Prostate gland (tissue), 2 donors: Measurements from ENCODE around the gene AIMP1.

Source experiments
- POLR2A ChIP-seq: fragments of 450-650 bp; IDR thresholded peaks from one replicate; pipeline ENCODE4 v1.6.1; 2016; ENCODE audit warnings: antibody characterized with exemption, mild to moderate bottlenecking
- TF ChIP-seq, protein P1 (sequence below), 4 experiments: fragments of 200-600 bp in 2 of 4; fragments of 450-650 bp in 2 of 4; sonication (generic) in 2 of 4; IDR thresholded peaks; 1 replicate in 3 of 4; 2 replicates in 1 of 4; pipeline ENCODE4 v1.5.1; 2016 to 2019; ENCODE audit warnings: antibody characterized with exemption in 4 of 4, mild to moderate bottlenecking in 2 of 4, moderate library complexity in 2 of 4

DNA sequence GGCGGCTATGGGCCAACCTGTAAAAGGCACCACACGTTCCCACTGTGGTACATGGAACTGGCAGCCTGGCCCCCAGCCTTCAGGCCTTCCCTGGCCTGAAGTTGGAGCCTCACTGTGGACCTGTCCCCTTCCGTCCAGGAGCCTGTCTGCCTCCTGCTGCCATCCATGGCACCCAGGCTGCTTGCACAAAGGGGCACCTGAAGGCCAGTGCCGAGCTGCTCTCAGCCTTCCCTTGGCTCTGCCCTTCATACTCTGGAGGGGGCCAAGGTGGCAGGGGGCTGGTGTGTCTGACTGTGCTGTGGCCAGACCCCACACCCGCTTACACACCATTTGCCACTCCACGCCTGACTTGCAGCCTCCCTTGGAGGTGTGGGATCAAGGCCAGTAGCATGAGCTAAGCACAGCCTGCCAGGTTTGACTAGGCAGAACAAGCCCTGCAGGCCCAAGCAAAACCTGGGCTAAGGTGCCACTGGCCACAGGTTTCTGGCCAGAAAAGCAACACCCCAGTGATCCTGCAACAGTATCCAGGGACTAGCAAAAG is 69.6 kb downstream of the AIMP1 start:
- TF ChIP-seq, protein P1, sequence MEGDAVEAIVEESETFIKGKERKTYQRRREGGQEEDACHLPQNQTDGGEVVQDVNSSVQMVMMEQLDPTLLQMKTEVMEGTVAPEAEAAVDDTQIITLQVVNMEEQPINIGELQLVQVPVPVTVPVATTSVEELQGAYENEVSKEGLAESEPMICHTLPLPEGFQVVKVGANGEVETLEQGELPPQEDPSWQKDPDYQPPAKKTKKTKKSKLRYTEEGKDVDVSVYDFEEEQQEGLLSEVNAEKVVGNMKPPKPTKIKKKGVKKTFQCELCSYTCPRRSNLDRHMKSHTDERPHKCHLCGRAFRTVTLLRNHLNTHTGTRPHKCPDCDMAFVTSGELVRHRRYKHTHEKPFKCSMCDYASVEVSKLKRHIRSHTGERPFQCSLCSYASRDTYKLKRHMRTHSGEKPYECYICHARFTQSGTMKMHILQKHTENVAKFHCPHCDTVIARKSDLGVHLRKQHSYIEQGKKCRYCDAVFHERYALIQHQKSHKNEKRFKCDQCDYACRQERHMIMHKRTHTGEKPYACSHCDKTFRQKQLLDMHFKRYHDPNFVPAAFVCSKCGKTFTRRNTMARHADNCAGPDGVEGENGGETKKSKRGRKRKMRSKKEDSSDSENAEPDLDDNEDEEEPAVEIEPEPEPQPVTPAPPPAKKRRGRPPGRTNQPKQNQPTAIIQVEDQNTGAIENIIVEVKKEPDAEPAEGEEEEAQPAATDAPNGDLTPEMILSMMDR (IDR thresholded peaks at IDR 0.05) = no peak
- no peak for TF ChIP-seq POLR2A
